ENCODE data around the gene NUP62.

- no peak for TF ChIP-seq POLR2A (IDR thresholded peaks at IDR 0.05; ENCODE audit: low read length)
- no peak for TF ChIP-seq GATA1 (IDR thresholded peaks at IDR 0.05; ENCODE audit: low read depth, low read length)
Observed at GRCh38 chr19:49918089-49918488, 11.2 kb downstream of the NUP62 start.
